ENCODE data around the gene SLC35F3.
A peak's percentile ranks its signal among the peaks of the same experiment; 100 is the strongest.

SLC35F3 gene

DNA sequence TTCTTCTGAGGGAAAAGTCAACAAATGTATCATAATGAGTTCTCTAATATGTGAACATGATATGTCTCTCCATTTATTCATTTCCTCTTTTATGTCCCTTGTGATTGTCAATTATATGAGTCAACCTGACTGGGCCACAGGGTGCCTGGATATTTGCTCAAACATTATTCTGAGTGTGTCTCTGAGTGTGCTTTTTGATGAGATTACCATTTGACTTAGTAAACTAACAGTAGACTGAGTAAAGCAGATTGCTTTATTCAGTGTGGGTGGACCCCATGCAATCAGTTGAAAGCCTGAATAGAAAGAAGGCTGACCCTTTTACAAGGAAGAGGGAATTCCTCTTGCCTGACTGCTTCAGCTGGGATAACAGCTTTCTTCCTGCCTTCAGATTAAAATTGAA is 142.6 kb downstream of the SLC35F3 start:
- DNase-seq = peak; percentile 50

DNA sequence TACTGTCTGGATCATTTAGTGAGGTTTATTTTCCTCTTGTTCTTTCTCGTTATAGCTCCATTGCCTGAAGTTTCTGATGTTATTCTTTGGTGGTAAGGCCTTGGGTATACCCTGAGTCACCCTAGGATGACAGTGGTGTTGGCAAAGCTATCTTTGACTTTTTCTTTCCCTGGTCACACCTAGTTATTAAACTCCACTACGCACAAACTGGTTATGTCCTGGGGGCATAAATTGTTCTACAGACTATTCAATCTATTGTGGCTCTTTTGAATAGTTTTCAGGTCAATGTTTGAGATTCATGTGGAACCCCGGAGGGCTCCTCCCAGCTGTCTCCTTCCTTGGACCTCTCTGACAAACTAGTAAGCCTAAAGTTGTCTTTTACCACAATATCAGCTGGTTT is 157.7 kb downstream of the SLC35F3 start:
- DNase-seq = no peak

DNA sequence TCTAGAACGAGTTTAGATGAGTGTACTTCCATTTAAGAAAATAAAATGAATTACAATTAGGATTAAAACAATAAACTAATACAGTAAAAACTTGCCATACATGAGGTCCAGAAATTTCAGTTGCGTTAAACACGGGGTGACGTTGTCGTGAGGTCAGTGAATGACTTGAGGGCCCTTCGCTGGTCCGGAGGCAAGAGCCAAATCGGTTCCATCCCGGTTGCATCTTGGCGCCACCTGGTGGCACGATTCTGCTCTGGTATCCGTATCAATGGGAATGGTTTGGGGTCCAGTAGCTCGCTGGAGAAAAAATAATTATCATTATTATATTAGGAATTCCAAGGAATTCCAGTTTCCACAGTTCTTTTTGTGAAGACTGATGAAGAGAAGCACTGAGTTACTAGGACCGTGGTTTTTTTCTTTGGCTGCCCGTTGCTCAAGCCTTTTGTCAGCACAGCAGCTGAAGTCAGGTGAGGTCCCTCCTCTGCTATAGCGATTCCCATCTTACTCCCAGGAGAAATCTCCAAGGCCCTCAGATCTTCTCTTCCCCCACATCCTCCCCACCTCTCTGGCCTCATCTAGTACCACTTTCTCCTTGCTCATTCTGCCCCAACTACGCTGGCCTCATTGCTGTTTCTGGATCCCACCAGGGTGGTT is 161.4 kb downstream of the SLC35F3 start:
- peak; percentile 72 for DNase-seq

DNA sequence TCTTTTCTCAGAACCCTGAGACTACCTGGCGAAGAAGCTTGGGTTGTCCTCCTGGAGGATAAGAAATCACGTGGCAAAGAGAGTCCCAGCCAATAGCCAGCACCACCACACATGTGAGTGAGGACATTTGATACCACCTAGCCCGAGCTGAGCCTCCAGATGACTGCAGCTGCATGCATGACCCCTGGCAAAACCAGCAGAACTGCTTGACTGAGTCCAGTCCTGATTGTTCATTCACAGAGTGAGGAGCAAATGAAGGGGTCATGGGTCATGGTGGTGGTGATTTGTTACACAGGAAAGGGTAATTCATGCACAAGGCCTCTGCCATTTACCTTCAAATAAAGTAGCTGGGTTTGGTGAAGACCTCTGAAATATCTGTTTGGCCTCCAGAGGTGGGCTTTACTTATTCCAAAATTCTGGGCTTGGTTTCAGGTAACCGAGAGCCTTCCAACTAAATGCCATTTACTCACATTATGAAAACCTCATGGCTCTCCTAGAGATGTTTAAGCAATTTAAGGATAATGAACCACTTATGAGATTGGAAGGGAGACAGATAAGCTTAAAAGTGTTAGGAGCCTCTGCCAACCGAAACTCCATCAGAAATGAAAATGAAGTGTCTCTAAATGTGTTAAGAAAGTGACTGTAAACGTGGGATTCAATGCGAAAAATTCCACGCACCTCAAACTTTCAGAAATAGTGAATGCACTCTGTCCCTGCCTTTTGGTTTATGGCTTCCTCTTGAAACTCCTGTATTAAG is 163.3 kb downstream of the SLC35F3 start:
- no peak for DNase-seq

DNA sequence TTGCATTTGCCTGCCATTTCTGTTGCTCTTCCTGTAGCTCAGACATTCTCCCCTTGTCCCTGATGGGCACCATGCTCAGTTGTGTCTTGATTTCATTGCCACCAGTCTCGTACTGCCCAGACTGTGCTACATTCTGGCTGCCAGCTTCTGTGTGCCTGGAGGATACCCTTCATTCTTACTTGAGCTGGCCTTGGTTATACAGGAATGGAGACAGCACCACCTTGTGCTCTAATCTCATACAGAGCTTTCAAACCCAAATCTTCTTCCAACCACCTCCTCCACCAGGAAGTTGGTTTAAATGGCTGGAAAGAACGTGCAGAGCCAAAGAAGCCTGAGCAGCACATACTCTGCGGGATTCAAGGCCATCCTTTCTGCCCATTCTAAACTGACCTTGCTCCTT is 165.3 kb downstream of the SLC35F3 start:
- no peak for DNase-seq

DNA sequence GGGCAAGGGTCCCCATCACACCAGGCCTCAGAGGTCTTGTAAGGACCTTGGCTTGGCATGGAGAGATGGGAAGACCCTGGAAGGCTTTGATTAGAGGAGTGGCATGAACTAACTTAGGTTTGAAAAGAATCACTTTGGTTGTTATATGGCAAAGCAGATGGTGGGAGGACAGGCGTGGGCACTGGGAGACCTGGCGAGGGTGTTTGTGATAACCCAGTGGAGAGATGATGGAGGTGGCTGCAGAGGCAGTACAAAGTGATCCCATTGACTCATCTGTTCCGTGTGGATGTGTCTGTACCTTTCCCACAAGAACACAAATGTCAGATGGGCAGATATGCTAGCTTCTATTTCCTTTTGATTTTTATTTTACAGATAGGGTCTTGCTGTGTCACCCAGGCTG is 168.3 kb downstream of the SLC35F3 start:
- DNase-seq = no peak

DNA sequence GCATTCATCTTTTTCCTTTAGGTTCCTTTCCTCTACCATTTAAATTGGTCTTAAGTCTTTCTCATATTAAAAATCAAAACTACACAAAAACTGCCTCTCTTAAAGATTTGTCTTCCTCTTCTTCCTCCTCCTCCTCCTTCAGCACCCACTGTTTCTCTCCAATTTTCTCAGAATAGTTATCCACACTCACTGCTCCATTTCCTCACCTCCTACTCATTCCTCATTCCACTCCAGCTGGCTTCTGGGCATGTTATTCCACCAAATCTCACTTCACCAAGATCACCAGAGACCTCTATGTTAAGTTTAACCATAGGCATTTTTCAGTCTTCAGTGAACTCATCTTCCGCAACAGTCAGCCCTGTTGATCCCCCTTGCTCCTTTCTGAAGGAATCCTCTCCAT is 173.7 kb downstream of the SLC35F3 start:
- no peak for DNase-seq

DNA sequence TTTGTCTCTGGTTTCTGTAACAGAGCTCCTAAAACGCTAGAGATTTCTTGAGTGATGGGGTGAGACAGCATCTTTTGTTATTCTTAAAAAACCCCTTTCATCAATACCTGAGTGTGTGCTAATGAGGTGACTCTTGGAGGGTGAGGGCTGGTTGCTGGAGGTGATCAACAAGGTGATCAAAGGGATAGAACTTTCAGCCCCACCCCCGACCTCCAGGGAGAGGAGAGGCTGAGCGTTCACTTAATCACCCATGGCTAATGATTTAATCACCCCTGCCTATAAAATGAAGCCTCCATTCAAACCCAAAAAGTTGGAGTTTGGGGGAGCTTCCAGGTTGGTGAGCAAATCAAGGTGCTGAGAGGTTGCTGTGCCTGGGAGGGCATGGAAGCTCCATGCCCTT is 175.4 kb downstream of the SLC35F3 start:
- DNase-seq = no peak

DNA sequence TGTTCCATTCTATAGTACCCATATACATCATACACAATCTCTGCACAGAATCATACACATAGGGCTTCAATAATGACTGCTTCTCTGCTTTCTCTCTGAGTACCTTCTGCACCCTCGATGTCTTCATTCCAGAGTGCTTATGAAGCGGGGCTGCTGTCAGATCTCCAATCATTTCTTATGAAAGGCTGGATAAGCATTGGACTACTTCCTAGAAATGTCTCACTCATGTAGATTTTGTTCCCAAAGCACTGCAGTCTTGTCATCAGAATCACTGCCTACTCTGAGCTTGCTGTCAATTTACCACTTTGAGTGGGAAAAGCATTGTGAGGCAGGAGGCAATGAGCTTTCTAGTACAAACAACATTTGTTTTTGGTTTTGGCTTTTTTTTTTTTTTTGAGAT is 179.0 kb downstream of the SLC35F3 start:
- no peak for DNase-seq

DNA sequence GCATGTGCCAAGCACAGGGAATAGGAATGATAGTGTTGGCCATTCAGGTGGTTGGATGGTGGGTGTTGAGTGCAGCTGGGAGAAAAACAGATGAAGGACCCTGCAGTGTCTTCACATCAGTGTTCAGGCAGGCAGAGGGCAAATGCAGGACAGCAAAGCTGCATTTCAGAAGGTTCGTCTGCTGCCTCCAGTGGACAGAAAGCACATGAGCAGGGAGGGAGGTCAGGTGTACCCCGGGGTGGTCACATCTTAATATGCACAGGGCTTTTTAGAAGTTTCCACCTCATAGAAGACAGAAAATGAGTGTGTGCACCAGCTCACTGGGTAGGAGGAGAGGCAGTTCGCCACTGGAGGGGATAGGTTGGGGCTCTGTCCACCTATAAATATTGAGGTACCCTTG is 184.9 kb downstream of the SLC35F3 start:
- no peak for DNase-seq

DNA sequence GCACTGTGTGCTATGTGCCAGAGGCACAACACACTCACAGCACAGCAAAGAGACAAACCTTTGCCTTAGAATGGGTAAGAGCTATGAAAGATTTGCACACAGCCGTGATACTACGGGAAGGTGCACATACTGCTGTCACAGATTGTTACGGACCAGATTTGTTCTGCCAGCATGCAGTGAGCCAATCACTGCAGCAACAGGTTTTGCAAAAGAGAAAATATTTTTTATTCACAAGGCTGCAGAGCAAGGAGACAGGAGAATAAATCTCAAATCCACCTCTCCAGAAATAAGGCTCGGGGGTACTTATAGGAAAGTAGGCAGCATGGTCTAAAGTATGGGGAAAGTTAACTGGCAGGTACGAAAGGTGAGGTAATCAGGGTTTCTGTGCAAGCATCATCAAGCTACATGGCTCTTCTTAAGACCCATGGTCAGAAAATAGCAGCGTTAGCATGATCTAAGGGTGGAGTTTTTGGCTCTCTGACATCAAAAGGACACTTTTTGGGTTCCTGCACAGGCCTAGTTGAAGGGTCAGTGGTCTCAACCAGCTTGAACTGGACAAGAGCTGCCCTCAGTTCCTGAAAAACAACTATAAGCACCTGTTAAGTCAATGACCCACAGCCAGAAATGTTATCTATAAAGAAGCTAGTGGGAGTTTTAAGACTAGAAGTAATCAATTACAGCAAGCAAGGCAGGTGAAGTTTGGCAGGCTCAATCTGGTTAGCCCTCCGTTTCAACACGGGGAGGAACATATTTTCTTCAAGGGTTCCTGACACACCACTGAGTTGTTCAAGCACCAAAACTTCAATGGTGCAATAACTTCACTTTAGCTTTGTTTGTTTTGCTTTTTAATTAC is 186.0 kb downstream of the SLC35F3 start:
- no peak for DNase-seq

DNA sequence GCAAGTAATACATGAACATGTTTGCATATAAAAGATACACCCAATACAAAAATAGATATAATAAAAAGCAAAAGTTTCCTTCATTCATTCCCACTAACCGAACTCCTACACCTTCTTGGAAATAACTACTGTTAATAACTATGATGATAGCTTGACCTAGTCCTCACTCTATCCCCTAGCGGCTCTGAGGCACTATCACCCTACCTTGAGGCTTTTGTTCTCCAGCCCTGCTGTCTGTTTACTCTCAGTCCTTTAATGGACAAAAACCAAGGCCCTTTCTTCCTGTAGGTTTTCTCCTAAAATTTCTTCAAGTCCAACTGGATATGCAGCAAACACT is 186.6 kb downstream of the SLC35F3 start:
- no peak for DNase-seq

DNA sequence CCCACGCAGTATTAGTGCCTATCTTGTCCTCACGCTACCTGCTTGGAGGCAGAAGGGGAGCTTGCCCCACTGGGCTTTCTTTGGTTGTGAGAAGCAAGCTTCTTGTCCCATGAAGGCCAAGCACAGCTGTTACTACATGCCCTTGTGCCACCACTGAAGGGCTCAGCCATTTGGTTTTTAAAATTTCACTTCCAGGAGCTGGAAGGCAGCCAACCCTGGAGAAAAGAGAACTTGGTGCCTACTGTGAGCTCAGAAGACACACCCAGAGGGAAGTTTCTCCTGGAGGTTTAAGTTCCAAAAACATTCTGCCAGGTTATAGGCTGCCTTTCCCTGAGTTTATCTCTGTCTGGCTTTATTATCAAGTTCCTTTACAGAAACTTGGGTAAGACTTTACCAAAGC is 187.4 kb downstream of the SLC35F3 start:
- no peak for DNase-seq

DNA sequence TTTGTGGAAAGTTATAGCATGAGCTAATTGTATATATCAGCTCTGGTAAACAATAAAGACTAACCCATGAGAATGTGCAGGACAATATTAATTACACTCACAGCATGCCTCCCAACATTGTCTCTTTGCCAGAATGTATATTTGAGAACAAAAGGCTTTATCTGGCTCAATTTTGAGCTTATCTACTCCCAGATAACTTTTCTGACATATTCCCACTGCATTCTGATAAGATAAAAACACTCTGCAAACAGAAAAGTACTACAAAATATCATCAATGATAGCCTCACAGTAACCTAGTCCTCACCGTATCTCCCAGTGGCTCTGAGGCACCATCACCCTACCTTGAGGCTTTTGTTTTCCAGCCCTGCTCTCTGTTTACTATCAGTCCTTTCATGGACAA is 188.6 kb downstream of the SLC35F3 start:
- no peak for DNase-seq

DNA sequence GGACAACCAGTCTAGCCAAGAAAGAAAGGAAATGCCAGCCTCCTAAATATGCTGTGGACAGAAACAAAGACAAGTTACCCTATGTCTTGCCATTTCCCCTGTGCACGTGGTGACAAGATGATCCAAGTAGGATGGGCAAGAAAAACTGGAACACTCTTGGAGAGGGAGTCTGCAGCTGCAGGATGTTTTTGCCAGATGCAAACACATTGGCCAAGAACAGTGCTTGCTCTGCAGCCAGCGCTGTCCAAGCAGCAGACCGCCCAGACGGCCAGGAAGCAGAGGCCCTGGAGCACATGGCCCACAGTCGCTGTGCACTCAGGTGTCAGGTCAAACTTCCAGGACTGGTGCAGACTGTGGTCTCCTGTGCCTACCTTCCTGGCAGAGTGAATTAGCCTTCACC is 189.3 kb downstream of the SLC35F3 start:
- no peak for DNase-seq

DNA sequence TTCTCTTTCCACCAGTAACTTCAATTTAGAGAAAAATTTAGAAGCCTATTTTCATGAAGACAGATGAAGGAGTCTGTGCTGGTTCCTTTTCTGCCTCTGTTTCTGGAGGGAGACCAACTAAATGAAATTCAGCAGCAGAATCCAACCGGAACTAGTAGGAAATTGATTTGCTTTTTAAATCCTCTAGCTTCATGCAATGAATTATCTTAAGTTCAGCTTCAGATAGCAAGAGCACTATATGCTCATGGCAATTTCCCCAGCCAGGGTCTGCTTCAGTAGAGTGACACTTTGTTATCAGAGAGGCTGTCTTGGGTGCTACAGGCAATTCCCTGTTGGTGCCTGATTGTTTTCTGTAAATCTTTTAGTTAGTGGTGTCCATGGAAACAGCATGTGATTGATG is 189.7 kb downstream of the SLC35F3 start:
- DNase-seq = no peak

DNA sequence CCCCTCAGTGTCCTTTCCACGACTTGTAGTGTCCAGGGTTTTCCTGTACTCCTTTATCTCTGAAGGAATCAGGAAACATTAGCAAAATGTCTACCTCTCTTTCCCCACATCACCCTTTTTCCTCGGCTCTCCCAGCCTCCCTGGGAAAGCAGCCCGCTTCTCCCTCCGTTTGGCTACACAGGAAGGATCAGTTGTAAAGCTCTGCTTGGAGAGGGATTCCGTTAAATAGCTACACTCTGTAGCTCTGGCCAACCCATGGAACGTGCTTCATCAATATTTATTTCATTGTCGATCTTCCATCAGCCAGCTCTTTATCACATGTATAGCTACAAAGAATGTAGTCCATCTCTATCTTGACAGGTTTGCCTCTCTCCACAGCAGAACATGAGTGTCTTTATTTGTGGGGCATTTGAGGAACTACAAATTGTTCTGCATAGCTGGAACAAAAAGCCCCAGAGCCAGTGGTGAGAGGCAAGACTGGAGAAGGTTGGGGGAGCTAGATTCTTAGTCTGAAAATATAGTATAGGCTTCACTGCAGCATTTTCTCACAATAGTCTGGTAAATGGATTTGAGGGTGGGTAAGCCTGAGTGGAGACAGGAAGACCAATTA is 191.8 kb downstream of the SLC35F3 start:
- no peak for DNase-seq

DNA sequence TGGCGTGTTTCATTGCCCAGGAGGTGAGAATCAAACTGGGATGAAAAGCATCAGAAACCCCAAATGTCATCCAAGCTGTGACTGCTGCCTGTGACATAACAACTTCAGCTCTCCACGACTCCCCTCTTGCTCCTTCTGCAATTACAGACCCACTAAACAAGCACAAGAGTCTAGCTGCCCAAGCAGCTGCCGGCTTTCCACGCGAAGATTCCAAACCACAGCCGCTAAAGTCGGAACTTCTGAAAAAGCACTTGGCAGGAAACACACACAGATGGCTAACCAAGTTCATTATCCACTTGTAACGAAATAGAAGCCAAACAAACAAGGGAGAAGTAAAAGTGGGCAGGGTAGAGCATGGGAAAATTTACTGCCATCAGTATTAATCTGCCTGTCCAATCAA is 198.1 kb downstream of the SLC35F3 start:
- DNase-seq = no peak

DNA sequence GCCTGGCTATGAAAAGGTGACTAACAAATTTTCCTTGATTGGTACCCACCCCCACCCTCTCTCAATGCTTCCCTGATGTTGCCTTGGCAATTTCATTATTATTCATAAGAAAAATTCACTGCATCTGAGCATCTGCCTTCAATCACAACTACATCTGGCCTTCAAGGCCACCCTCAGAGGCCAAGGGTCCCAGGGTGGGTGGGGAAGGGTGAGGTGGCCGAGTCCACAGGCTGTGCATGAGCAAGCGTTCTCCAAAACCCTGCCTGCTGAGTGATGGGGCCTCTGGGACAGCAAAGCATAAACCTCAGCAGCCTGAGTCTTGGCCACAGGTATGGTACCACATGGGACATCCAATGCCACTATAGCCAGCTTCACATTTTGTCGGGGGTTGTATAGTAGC is 198.7 kb downstream of the SLC35F3 start:
- DNase-seq = no peak

DNA sequence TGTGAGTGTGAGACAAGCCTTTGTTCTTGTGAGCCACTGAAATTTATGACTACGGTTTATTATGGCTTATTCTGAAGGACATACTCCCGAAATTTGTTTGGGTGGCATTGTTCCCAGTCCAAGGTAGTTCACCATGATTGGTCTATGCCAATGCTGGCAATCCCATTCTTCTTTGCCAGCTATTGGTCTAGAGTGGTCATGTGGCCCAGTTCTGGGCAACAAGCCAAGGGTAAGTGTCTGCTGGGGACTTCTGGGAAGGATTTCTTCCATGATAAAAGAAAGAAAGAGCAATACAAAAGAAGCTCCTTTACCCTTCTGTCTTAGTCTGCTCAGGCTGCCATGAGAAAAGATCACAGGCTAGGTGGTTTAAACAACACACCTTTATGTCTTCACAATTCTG is 201.6 kb downstream of the SLC35F3 start:
- no peak for DNase-seq

DNA sequence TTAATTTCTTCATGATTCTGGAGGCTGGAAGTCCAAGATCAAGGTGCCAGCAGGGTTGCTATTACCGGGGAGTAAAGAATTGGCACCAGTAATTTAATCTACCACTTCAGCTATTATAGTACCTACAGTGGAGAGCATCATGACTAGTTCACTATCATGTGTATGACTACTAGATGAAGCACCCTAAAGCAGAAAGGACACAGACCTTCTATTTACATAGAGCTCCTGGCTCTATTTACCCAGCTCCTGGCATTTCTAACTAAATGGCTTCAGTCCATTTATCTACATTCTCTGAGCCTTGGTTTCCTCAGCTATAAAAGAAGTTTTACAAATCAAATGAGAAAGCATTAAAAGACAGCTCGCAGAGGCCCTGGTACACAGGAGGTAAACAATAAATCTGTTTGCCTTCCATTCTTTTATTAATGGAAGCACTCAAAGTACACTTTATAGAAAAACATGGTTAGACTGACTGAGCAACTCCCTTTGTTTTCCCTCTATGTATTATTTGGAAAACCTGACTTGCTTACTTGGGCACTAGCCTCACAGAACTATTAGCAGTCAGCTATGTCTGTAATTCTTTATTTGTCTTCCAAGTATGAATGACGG is 203.0 kb downstream of the SLC35F3 start:
- peak; percentile 43 for DNase-seq

DNA sequence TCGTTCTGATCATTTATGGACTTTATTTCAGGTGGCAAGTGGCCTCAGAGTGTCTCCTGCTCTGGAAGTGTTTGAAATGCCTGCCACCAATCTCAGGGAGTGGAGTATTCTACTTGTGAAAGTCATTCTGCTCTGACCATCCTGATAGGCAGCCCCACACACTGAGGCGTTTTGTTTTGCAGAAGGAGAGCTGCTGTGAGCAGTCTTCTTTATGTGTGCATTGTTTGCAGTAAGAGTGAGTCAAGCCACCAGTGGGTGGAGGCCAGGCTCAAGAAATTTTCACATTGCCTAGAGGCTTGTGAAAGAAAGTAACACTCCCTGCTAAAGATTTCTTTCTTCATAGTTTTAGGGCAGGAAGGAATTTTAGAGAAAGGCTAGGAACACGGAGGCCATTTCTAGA is 204.4 kb downstream of the SLC35F3 start:
- no peak for DNase-seq

DNA sequence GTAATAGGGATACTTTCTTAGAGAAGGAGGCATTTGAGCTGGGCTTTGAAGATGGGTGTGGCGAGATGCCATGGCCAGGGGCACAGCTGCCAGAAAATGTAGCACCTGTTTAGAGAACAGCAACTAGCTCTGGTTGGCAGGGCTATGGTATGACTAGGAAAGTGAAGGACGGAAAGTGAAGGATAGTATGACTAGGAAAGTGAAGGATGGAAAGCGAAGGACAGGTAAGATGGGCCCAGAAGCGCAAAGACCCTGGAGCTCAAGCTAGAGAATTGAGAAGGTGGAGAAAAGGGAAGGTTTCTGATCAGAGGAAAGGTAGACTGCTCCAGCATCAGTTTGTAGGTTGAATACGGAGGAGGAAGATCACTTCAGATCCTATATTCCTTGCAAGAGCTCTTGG is 205.4 kb downstream of the SLC35F3 start:
- DNase-seq = no peak
